Measurements from ENCODE around the gene KLHL22. TPM values are rescaled to one million over a fixed set of nuclear protein-coding genes. Genes with fewer than 3 reads are reported as not detected.

The KLHL22 gene
- total RNA-seq, 4 donors from 2014 or later = 19.9 to 35.5 (median 27.3) TPM

GRCh38 chr22:20399866-20400605 lies 95.6 kb downstream of the KLHL22 start:
- Histone ChIP-seq H3K4me3 (no peak overlapping the region), H3K9me3 (no peaks in the 10 kb centered on the region), H3K27me3 (no peaks in the 10 kb centered on the region), H3K36me3 (peaks cover 2 to 44% (median 31%) of the 10 kb centered on the region in 4 donors), H3K4me1 (peaks cover 2 to 20% (median 14%) of the 10 kb centered on the region in 4 donors), H3K27ac (replicated peaks in 1 of 4) (no peak overlapping the region)
- WGBS = 98% methylated on average over 4 of the region's 4 CpGs
- DNase-seq (ENCODE audit: extremely low spot score) = no peak
- TF ChIP-seq EP300 (IDR thresholded peaks at IDR 0.05) = no peak
- no peak for TF ChIP-seq CTCF (IDR thresholded peaks at IDR 0.05)
- no peak for TF ChIP-seq POLR2AphosphoS5 (IDR thresholded peaks at IDR 0.05)
- TF ChIP-seq POLR2A (IDR thresholded peaks at IDR 0.05; ENCODE audit: low read depth) = no peak
- intact Hi-C loops (cut with DNase I) = loop anchor here (10.0 kb wide), 1 partner anchor 75 kb away; the partner anchor contains the start of gene DGCR6L

GRCh38 chr22:20398420-20398819 lies 97.2 kb downstream of the KLHL22 start:
- 95% methylated on average over 5 of the region's 5 CpGs for WGBS
- intact Hi-C loops (cut with DNase I) = loop anchor here (10.0 kb wide), 1 partner anchor 74 kb away; the partner anchor contains the start of gene DGCR6L

GRCh38 chr22:20397498-20397897 lies 98.1 kb downstream of the KLHL22 start:
- WGBS = 97% methylated on average over 2 of the region's 2 CpGs
- no peaks in the 10 kb centered on the region for H3K27me3 ChIP-seq
- intact Hi-C loops (cut with DNase I) = loop anchor here (10.0 kb wide), 1 partner anchor 73 kb away; the partner anchor contains the start of gene DGCR6L

More at GRCh38 chr22:20398420-20398819, 97.2 kb downstream of the KLHL22 start:
- H3K4me1 ChIP-seq = peaks cover 12 to 33% (median 26%) of the 10 kb centered on the region in 4 donors
- no peak for DNase-seq (ENCODE audit: extremely low spot score)
- no peaks in the 10 kb centered on the region for H3K27me3 ChIP-seq
- H3K27ac ChIP-seq (replicated peaks in 1 of 4) = no peak overlapping the region
- peaks cover 0 to 28% (median 22%) of the 10 kb centered on the region in 4 donors for H3K36me3 ChIP-seq
- TF ChIP-seq CTCF (IDR thresholded peaks at IDR 0.05) = no peak
- TF ChIP-seq EP300 (IDR thresholded peaks at IDR 0.05) = no peak
- no peak for TF ChIP-seq POLR2AphosphoS5 (IDR thresholded peaks at IDR 0.05)
- no peak for TF ChIP-seq POLR2A (IDR thresholded peaks at IDR 0.05; ENCODE audit: low read depth)
- no peaks in the 10 kb centered on the region for H3K9me3 ChIP-seq
- H3K4me3 ChIP-seq = no peak overlapping the region

GRCh38 chr22:20396639-20397038 lies 99.0 kb downstream of the KLHL22 start:
- TF ChIP-seq CTCF (IDR thresholded peaks at IDR 0.05) (no peak), POLR2AphosphoS5 (IDR thresholded peaks at IDR 0.05) (no peak), EP300 (IDR thresholded peaks at IDR 0.05) (no peak), POLR2A (IDR thresholded peaks at IDR 0.05; ENCODE audit: low read depth) (no peak)
- no peak overlapping the region for H3K4me3 ChIP-seq
- peaks cover 0 to 12% (median 12%) of the 10 kb centered on the region in 4 donors for H3K36me3 ChIP-seq
- intact Hi-C loops (cut with DNase I) = loop anchor here (10.0 kb wide), 1 partner anchor 72 kb away; the partner anchor contains the start of gene DGCR6L
- no peak overlapping the region for H3K27ac ChIP-seq (replicated peaks in 1 of 4)
- WGBS = 87% methylated on average over 1 of the region's 1 CpG
- no peak for DNase-seq (ENCODE audit: extremely low spot score)
- no peaks in the 10 kb centered on the region for H3K27me3 ChIP-seq
- no peaks in the 10 kb centered on the region for H3K9me3 ChIP-seq
- H3K4me1 ChIP-seq = peaks cover 13 to 37% (median 28%) of the 10 kb centered on the region in 4 donors

More at GRCh38 chr22:20397498-20397897, 98.1 kb downstream of the KLHL22 start:
- peaks cover 13 to 37% (median 28%) of the 10 kb centered on the region in 4 donors for H3K4me1 ChIP-seq
- no peaks in the 10 kb centered on the region for H3K9me3 ChIP-seq
- no peak overlapping the region for H3K27ac ChIP-seq (replicated peaks in 1 of 4)
- H3K4me3 ChIP-seq = no peak overlapping the region
- no peak for DNase-seq (ENCODE audit: extremely low spot score)
- TF ChIP-seq EP300 (IDR thresholded peaks at IDR 0.05) (no peak), POLR2AphosphoS5 (IDR thresholded peaks at IDR 0.05) (no peak), POLR2A (IDR thresholded peaks at IDR 0.05; ENCODE audit: low read depth) (no peak), CTCF (IDR thresholded peaks at IDR 0.05) (no peak)
- peaks cover 0 to 21% (median 16%) of the 10 kb centered on the region in 4 donors for H3K36me3 ChIP-seq

Measured in esophagus muscularis mucosa (tissue), 4 donors.